ENCODE measurements around the gene FBN2. TPM values are rescaled to one million over a fixed set of nuclear protein-coding genes. Genes with fewer than 3 reads are reported as not detected.
A peak's percentile ranks its signal among the peaks of the same experiment; 100 is the strongest.

FBN2 gene
- total RNA-seq, 1 donor from 2014 or later: 244 TPM

DNA sequence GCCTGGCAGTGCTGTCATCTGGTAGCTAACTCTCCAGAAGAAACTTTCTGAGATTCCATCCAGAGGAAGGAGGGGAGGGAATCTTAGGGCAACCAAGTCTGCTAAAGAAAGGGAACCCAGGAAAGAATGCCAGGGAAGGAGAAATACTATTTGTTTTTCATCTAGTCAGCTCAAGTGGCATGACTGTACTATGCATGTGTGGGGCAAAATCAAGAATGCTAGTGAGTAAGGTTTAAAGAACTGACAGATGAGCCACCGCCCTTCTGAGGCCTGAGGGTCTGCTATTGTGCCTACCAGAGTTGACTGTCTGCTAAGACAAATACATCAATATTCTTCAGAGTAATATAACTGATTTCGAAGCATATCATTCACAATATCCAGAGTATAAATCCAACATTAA lies 250.3 kb downstream of the FBN2 start:
- Mint-ChIP-seq H3K36me3 (peaks cover 65% of the 10 kb centered on the region), H3K27me3 (ENCODE audit: low read depth) (no peaks in the 10 kb centered on the region), H3K4me1 (peaks cover 7% of the 10 kb centered on the region), H3K9me3 (peaks cover 3% of the 10 kb centered on the region), H3K4me3 (no peak overlapping the region), H3K27ac (no peak overlapping the region)
- DNase-seq (ENCODE audit: low spot score in 2 of 2, unreplicated experiment in 2 of 2): no peak
- TF ChIP-seq, protein P1, sequence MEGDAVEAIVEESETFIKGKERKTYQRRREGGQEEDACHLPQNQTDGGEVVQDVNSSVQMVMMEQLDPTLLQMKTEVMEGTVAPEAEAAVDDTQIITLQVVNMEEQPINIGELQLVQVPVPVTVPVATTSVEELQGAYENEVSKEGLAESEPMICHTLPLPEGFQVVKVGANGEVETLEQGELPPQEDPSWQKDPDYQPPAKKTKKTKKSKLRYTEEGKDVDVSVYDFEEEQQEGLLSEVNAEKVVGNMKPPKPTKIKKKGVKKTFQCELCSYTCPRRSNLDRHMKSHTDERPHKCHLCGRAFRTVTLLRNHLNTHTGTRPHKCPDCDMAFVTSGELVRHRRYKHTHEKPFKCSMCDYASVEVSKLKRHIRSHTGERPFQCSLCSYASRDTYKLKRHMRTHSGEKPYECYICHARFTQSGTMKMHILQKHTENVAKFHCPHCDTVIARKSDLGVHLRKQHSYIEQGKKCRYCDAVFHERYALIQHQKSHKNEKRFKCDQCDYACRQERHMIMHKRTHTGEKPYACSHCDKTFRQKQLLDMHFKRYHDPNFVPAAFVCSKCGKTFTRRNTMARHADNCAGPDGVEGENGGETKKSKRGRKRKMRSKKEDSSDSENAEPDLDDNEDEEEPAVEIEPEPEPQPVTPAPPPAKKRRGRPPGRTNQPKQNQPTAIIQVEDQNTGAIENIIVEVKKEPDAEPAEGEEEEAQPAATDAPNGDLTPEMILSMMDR (IDR thresholded peaks at IDR 0.05; ENCODE audit: unreplicated experiment): no peak

DNA sequence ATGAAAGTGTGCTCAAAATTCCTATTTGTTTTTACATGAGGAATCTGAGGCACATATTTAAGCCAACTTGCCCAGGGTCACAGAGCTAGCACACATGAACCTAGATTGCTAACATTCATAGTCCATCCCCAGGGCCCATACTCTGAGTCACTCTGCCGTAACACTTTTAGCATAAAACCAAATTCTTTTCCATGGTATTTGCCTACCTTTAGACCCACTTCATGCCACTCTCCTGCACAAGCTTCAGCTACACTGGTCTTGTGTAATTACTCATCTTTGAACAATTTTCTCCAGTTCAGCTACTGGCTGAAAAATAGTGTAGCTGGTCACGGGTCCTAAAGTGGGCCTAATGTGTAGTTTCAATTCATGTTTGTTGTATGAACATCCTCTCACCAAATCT lies 253.8 kb downstream of the FBN2 start:
- Mint-ChIP-seq H3K27ac (no peak overlapping the region), H3K36me3 (peaks cover 53% of the 10 kb centered on the region)
- TF ChIP-seq, protein P1 (IDR thresholded peaks at IDR 0.05; ENCODE audit: unreplicated experiment): no peak

DNA sequence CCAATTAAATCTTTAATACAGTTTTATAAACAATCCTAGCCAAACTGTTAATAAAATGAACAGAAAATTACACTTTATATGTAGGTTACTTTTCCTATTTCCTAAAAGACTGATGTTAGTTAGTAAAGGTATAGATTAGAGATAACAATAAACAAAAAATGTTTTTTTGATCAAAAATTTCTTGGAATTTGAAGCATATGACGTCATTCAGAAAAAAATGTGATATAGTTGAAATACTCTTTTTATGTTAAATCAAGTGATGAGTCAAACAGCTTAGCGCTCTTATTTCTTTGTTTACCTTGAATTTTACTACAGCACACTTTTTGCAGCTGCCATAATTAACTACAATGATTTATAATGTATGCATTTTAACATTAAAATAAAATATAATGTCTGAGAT lies 258.7 kb downstream of the FBN2 start:
- Mint-ChIP-seq H3K27ac (no peak overlapping the region), H3K27me3 (ENCODE audit: low read depth) (no peaks in the 10 kb centered on the region), H3K4me3 (no peak overlapping the region), H3K4me1 (peaks cover 7% of the 10 kb centered on the region), H3K36me3 (peaks cover 29% of the 10 kb centered on the region), H3K9me3 (no peaks in the 10 kb centered on the region)
- TF ChIP-seq, protein P1 (IDR thresholded peaks at IDR 0.05; ENCODE audit: unreplicated experiment): no peak
- DNase-seq (ENCODE audit: low spot score in 2 of 2, unreplicated experiment in 2 of 2): no peak

More for the DNA sequence above, 253.8 kb downstream of the FBN2 start:
- Mint-ChIP-seq H3K27me3 (ENCODE audit: low read depth) (no peaks in the 10 kb centered on the region), H3K9me3 (no peaks in the 10 kb centered on the region), H3K4me1 (no peaks in the 10 kb centered on the region), H3K4me3 (no peak overlapping the region)
- DNase-seq (ENCODE audit: low spot score in 2 of 2, unreplicated experiment in 2 of 2): no peak

DNA sequence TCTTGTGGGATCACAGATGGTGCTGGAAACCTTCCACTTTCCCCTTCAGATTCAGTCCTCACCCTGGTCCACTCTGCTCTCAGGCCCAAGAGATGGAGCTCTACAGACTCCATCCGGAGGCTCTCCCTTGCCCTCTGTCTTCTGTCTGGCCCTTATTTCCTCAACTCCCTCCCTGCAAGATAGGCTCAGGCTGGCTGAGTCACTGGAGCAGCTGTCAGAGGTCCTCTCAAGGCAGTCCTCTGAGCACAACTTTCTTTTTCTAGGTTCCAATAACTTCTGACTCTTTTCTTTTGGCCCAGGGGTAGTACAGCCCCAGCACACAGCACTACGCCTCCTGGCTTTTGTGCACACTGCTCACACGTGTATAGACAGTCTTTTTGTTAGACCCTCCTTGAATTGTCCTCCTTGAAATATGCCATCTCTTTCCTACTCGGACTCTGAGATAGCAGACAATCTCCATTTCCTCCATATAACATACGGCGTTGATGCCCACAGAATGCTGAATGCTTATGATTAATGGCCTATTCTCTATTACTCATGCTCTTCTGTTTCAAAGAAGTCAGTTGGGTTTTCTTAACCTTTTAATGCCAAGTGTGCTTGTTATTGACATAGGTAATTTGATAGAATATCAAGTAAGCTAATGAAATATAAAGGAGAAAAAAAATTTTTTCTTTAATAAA lies 261.4 kb downstream of the FBN2 start:
- Mint-ChIP-seq H3K27me3 (ENCODE audit: low read depth) (no peaks in the 10 kb centered on the region), H3K27ac (peak overlapping the region; percentile 44), H3K4me3 (no peak overlapping the region), H3K36me3 (peaks cover 26% of the 10 kb centered on the region), H3K4me1 (peaks cover 7% of the 10 kb centered on the region), H3K9me3 (no peaks in the 10 kb centered on the region)
- DNase-seq (ENCODE audit: low spot score in 2 of 2, unreplicated experiment in 2 of 2): no peak
- TF ChIP-seq, protein P1 (IDR thresholded peaks at IDR 0.05; ENCODE audit: unreplicated experiment): no peak

DNA sequence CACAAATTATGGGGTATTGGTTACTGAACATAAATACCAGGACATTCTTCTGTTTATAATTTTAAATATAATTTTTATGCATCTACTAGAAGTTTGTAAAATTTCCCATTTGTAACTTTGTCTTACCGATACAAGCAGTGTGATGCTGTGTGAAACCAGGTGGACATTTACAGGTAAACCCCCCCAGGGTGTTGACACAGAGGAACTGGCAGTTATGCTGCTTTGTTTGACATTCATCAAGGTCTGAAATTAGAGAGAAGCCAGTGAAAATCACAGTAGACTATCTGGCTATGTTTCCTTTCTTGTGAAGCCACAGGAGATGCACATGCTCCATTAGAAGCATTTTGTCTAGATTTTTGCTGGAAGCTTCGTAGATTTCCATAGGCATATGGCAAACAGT lies 263.6 kb downstream of the FBN2 start:
- Mint-ChIP-seq H3K36me3 (peaks cover 32% of the 10 kb centered on the region), H3K4me3 (no peak overlapping the region), H3K4me1 (peaks cover 7% of the 10 kb centered on the region), H3K9me3 (peaks cover 3% of the 10 kb centered on the region), H3K27me3 (ENCODE audit: low read depth) (no peaks in the 10 kb centered on the region), H3K27ac (no peak overlapping the region)
- TF ChIP-seq, protein P1 (IDR thresholded peaks at IDR 0.05; ENCODE audit: unreplicated experiment): no peak
- DNase-seq (ENCODE audit: low spot score in 2 of 2, unreplicated experiment in 2 of 2): no peak
